EL (cell line): Measurements from ENCODE around the gene MSH6.

Experiments used
- DNase-seq: peaks from one replicate; pipeline ENCODE4 v3.0.0-alpha.2; 2016

MSH6 gene, protein sequence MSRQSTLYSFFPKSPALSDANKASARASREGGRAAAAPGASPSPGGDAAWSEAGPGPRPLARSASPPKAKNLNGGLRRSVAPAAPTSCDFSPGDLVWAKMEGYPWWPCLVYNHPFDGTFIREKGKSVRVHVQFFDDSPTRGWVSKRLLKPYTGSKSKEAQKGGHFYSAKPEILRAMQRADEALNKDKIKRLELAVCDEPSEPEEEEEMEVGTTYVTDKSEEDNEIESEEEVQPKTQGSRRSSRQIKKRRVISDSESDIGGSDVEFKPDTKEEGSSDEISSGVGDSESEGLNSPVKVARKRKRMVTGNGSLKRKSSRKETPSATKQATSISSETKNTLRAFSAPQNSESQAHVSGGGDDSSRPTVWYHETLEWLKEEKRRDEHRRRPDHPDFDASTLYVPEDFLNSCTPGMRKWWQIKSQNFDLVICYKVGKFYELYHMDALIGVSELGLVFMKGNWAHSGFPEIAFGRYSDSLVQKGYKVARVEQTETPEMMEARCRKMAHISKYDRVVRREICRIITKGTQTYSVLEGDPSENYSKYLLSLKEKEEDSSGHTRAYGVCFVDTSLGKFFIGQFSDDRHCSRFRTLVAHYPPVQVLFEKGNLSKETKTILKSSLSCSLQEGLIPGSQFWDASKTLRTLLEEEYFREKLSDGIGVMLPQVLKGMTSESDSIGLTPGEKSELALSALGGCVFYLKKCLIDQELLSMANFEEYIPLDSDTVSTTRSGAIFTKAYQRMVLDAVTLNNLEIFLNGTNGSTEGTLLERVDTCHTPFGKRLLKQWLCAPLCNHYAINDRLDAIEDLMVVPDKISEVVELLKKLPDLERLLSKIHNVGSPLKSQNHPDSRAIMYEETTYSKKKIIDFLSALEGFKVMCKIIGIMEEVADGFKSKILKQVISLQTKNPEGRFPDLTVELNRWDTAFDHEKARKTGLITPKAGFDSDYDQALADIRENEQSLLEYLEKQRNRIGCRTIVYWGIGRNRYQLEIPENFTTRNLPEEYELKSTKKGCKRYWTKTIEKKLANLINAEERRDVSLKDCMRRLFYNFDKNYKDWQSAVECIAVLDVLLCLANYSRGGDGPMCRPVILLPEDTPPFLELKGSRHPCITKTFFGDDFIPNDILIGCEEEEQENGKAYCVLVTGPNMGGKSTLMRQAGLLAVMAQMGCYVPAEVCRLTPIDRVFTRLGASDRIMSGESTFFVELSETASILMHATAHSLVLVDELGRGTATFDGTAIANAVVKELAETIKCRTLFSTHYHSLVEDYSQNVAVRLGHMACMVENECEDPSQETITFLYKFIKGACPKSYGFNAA (N-terminal part only)

DNA sequence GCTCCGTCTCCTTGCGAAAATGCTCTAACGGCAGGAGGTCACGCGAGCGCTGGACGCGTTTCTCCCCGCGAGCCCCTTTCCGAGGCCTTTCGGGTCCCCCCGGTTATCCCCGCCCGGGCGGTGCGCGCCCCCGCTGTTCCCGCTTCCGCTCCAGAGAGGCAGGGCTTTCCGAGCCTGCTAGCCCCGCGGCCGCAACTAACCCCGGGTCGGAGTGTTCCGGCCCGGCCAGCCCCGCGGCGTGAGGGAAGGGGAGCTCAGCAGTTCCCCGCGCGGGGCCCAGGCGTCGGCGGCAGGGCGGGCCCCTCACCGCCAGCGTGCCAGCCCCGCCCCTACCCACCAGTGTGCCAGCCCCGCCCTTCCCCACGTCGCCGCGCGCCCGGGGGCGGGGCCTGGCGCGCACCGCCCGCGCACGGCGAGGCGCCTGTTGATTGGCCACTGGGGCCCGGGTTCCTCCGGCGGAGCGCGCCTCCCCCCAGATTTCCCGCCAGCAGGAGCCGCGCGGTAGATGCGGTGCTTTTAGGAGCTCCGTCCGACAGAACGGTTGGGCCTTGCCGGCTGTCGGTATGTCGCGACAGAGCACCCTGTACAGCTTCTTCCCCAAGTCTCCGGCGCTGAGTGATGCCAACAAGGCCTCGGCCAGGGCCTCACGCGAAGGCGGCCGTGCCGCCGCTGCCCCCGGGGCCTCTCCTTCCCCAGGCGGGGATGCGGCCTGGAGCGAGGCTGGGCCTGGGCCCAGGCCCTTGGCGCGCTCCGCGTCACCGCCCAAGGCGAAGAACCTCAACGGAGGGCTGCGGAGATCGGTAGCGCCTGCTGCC, at the start of gene MSH6:
Gene MSH6, plus strand, starts transcription at position 475 of the 815 bp plus-strand sequence. Its CDS starts 89 bp downstream, at position 564.
- peak; percentile 90 for DNase-seq

DNA sequence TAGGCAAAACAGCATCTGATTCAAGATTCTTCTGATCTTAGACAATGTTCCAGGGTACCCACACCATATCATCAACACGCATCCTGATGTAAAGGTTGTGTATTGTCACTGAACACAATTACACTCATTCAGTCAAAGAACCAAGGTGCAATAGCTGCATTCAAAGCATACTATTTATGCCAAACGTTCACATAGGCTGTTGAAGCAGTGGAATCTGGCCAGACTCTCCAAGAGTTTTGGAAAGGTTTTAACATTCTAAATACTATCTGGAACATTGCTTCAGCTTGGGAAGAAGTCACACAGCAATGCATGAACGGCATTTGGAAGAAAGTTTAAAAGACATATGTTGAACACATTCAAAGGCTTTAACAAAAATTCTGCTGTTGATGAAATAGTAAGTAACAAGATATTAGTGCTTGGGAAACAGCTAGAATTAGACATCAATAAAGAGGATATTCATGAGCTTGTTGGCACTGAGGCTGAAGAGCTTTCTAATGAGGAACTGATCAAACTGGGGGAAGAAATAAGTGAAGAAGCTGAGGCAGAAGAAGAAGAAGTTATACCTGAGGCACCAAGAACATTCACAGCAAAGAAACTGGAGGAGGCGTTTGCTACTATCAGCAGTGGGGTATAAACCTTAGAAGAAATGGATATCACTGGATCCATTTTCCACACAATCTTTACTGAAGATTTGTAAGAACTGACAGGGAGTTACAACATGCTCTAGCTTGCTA, 47.6 kb upstream of the MSH6 start:
- DNase-seq, result no peak

- DNase-seq, result no peak
Observed at GRCh38 chr2:47735912-47736311, 47.0 kb upstream of the MSH6 start.

- no peak for DNase-seq
Observed at GRCh38 chr2:47737191-47737975, 45.6 kb upstream of the MSH6 start.

DNA sequence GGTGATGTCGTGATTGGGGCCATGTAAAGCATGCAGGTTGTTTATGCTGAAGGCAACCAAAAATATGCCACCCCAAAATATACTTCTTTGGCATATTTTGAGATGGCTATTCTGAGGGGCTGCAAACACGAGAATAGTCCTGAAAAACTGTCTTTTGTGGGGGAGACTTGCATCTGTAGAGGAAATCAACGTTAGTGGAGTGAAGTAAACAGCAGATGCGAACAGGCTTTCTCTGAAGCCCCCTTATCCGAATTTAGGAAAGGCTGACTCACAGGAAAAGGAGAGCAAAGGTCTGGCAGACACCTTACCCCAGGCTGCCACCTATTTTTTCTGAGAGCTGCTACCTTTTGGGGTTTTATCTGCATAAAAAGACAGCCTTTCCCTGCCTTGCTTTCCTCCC, 44.6 kb upstream of the MSH6 start:
- no peak for DNase-seq

DNA sequence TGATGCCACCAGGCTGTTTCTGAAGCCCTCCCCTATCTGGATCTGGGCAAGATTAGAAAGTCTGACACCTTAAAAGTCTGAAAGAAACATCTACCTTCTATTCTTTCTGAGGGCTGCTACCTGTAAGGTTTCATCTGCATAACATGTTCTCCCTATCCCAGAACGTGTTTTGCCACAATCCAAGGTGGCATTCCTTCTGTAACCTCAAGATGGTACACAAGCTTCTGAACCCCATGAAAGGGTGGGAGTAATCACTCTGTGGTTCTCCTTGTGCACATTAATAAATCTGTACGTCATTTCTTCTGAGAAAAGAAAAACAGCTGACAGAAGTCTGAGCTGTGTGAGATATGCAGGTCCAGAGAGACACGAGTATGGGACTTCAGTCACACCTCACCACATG, 41.8 kb upstream of the MSH6 start:
- DNase-seq, result no peak

- DNase-seq, result no peak
Observed at GRCh38 chr2:47741637-47742036, 41.3 kb upstream of the MSH6 start.

DNA sequence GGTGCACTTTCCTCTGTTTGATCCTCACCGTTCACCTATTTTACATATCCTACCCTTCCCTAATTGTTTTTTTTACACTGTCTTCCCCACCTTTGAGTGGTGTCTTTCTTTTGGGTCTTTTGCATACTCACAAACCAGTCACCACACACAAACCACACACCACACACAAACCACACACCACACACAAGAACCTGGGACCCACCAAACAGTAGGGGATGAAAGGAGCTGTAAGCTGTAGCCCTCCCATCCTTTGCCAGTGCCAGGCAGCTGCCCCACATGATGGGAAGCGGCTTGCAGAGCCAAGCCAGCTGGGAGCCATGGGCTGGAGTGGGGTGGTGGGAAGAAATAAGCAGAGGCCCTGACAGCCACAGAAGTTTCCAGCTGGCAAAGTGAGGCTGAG, 38.9 kb upstream of the MSH6 start:
- DNase-seq, result no peak

- DNase-seq, result no peak
Observed at GRCh38 chr2:47747878-47748277, 35.1 kb upstream of the MSH6 start.

- no peak for DNase-seq
Observed at GRCh38 chr2:47751856-47752414, 31.0 kb upstream of the MSH6 start.

DNA sequence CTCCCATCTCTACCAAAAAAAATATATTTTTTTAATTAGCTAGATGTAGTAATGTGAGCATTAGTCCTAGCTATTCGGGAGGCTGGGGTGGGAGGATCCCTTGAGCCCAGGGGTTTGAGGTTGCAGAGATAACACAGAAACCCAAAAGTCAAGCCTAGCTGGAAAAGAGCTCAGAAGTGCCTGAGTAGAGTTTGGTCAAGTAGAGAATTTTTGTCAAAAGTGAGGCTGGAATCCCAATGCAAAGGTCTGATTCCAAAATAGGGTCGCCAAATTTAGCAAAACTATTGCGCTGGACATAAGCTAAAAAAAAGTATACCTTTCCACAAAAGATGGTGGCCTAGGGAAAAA, 15.5 kb upstream of the MSH6 start:
- no peak for DNase-seq

DNA sequence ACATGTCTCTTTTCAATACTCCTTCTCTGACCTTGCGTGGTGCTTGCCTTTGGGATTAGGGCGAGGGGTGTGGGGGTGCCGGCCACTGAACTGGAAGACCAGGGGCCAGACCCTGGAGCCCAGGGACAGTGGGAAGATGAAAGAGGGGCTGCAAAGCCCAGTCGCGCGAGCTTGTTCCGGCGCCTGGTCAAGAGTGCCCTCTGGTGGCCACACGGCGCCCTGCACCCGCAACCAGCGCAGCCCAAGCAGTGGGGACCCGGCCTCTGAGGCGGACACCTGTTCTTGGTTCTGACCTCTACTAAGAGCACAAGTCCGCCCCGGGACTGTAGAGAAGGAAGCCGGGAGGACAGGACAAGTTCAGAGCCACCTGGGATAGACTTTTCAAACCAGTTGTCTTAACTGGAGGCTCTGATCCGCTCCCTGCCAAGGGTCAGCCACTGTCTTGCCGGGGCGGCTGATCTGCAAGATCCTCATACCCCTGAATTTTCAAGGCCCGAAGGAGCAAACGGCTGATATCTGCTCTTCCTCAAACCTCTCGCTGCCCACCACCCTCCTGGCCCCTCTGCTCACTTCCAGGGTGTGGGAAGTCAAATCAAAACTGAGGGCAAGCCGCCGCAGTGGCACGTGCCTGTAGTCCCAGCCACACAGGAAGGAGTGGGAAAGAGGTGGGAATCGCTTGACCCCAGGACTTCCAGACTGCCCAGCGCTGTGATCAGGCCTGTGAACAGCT, 14.9 kb upstream of the MSH6 start:
- peak; percentile 48 for DNase-seq

DNA sequence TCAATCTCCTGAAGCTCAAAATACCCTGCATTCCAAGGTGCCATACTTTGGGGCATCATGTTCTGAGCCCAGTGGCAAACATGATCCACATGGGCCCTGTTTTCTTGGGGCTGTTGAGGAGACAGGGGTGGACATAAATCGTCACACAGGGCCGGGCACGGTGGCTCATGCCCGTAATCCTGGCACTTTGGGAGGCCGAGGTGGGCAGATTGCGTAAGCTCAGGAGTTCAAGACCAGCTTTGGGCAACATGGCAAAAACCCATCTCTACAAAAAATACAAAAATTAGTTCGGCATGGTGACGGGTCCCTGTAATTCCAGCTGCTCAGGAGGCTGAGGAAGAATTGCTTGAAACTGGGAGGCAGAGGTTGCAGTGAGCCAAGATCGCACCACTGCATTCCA, 13.6 kb upstream of the MSH6 start:
- DNase-seq, result no peak

- peak; percentile 97 for DNase-seq
Observed at GRCh38 chr2:47771211-47771610, 11.7 kb upstream of the MSH6 start.

DNA sequence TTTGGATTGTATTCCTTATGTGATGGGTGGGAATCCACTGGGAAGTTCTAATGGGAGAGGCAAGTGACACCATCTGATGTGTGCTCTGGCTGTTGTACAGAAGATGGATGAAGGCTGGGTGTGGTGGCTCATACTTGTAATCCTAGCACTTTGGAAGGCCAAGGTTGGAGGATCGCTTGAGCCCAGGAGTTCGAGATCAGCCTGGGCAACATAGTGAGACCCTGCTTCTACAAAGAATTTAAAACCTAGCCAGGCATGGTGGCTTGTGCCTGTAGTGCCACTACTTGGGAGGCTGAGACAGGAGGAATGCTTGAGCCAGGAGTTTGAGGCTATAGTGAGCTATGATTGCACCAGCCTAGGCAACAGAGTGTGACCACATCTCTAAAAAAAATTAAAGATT, 10.6 kb upstream of the MSH6 start:
- no peak for DNase-seq

- DNase-seq, result no peak
Observed at GRCh38 chr2:47774567-47774966, 8.4 kb upstream of the MSH6 start.

DNA sequence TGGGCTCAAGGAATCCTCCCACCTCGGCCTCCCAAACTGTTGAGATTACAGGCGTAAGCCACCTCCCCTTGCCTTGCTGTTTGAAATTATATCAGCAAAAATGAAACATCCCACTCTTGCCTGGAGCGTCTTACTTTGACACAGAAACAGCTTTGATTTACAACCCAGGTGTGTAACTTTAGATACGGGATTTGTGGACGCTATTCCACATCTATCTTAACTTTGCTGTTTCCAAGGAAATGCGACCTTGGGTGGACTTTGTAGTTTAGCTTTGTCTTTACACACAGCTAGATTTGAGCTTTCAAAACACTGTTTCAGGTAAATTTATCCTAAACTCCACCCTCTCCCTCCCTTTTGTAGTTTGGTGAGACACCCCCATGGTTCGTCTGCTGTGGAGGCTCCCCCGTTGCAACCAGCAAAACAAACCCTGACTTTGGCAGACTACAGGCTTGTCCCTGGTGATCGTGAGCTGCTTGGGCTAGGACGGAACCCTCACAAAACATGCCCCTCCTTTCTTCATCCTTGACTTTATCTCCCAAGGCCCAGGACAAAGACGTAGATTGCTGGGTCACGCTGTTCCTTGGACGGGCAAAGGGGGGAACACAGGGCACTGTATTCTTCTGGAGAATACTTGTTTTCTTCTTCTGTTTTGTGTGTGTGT, 5.5 kb upstream of the MSH6 start:
- DNase-seq, result no peak

DNA sequence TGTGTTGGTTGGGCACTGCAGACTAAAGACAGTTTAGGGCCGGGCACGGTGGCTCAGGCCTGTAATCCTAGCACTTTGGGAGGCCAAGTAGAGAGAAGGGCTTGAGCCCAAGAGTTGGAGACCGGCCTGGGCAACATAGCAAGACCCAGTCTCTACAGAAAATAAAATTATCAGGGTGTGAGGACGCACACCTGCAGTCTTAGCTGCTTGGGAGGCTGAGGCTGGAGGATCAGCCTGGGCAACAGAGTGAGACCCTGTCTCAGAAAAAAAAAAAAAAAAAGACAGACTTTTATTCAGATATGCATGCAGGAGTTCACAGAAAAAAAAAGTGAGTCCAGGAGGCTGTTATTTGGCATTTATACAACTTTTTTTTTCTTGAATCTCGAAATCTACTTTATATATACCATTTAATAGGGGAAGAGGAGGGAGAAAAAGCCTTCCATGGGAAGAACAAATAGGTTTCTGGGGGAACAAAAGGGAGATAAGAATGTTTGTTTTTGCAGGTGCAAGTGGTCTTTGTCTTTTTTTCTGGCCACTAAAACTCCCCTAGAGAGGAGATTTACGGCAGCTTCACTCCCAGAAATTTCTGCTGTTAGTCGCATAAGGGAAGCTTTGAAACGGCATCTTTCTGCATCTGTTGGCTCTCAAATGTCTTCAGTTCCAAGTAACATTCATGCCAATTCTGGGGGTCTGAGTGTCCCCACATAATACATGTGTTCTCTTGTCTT, 4.1 kb upstream of the MSH6 start:
- no peak for DNase-seq

DNA sequence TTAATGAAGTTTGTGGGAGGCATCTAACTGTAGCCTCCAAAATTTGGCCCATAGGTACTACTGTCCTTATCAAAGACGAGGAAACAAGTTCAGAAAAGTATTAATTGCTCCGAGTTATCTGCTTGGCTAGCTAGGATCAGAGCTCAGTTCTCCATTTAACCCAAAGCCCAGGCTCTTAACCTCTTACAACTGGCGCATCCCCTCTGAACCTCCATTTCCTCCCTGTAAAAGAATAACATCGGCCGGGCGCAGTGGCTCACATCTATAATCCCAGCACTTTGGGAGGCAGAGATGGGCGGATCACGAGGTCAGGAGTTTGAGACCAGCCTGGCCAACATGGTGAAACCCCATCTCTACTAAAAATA, 3.5 kb upstream of the MSH6 start:
- no peak for DNase-seq
